ENCODE results near the gene PLXNC1.

Gene PLXNC1

DNA sequence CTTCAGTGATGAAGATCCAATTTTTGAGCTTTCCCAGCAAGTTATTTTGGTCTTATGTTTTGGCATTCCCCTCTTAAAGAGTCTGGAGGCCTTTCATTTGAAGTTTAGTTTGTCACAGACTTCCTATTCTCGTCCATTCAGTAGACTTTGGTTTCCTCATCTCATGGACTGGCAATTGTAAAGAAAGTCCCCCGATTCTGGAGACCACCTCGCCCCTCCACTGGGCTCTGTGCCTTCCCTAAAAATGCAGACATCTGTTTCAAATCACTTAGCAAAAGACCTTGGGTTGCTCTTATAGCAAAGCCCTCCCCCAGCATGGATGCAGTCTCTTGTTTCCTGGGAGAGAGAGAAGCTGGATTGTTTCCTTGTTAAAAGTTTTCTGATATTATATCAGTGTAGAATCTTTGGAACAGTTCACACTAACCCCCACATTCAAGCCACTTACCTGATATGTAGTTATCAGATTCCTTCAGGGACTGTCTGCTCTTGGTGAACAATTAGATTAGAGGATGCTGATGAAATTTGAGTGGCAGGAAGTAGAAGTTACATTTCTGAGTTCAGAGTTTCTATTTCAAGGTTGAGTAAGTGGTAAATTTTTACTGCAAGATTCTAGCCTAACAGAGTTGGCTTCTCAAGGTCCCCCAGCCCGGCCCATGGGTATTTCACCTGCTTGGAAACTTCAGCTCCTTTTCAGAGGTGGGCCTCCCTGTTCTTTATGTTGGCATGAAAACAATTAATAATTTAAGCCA lies 56.3 kb downstream of the PLXNC1 start:
- no peak for DNase-seq (ENCODE audit: low spot score)

DNA sequence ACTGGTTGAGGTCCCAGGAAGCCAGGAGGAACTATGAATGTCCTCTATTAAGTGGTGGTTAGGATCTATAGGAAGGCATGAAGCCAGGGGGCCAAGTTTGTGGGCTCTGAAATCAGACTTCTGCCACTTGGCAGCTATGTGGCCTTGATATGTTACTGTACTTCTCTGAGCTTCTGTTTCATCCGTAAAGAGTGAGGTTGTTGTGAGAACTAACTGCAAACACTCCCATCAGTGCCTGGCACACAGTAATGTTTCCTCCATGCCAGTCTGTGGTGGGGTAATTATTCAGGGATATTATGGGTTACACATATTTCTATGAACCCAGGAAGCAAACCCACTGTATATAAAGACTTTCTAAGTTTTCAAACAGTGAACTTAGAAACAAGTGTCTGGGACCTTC lies 57.4 kb downstream of the PLXNC1 start:
- no peak for DNase-seq (ENCODE audit: low spot score)

DNA sequence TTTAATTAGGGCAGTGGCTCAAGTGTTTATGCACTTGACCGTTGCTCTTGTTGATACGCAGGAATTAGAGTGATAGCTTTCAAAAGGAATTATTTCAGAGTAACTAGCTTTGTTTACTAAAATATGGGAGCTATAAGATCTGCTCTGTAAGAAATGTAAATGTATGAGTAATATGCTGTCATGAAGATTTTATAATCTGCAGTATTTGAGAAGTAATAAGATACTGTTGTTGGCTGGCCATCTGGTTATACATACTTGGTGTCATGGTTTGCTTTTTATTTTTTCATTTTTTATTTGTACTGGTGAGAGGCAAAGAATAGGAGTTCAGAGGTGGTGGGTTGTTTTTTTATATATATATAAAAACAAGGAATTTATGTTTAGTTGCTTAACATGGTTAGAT lies 58.5 kb downstream of the PLXNC1 start:
- no peak for DNase-seq (ENCODE audit: low spot score)

DNA sequence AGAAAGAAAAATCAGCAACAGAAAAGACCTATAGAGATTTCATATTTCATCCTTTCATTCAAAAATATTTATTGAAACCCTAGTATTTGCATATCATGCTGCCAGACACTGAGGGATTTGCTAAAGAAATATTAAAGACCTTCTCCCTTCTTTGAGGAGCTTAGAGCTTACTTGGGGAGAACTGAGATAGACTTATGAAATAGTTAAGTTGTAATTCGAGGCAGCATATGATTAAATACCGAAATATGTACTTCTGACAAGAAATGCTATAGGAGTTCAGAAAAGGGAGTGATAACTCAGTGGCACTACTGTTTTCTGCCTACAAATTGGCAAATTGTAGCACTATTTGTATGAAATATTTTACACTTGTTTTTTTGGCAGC lies 59.1 kb downstream of the PLXNC1 start:
- no peak for DNase-seq (ENCODE audit: low spot score)

DNA sequence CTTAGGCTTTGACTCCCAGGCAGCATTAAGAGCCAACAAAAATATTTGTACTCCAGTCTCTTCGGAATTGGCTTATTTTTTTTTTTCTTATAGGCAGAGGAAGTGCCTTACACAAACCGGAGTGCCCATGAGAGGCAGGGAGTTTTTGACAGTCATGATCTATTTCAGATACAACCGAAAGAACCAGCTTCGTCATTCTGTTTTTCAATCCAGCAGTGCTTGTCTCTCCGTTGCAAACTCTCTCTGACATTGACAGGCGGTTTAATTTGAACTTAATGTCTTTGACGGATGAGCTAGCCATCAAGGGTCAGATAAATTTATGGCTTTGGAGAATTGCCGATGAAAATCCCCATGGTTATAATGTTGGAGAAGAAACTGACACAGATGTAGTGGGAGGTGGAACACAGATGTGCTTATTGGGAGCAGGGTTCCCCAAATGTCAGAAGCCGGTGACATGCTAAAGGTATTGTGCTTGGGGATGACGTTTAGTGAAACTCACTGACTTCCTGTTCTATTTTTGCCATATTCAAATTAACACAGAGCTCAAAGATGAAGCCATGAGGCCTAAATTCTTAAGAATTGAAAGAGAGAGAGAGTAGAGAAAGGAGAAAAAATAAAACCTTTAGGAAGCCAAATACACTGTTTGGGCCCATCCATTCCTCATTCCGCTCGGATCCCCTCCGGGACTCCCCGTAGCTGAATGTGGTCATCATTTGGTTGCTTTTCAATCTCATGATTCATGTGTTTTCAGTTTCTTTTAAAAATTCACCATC lies 59.7 kb downstream of the PLXNC1 start:
- DNase-seq (ENCODE audit: low spot score), result no peak

DNA sequence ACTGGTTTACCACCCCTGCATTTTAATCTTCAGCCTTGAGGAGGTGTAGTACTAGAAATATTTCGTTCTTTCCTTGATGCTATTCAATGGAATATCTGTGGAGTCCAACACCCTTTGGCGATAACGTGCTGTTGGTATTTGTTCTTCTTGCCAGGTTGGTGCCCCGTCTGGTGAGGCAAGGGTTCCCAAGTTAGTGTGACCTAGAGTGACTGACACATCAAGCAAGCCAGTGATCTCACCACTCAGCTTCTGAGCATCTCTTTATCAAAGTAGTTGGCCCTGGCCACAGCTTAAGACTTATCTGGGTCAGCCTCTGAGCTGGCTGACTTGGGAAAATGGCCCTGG lies 60.2 kb downstream of the PLXNC1 start:
- no peak for DNase-seq (ENCODE audit: low spot score)

DNA sequence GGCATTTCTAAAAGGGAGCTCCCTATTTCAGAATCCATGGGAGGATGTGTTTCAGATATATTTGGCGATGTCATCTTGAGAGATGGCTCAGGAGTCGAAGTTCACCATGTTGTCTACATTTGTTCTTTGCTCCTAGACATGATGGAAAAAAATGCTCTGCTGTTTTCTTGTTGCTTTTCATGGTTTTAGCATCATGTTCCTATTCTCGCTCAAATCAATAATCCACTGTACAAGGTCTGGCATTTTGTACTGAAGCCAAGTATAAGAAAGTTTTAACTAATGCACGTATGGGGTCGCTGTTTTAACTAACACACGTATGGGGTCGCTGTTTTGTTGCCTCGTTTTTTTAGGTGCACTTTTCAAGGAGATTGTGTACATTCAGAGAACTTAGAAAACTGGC lies 60.9 kb downstream of the PLXNC1 start:
- no peak for DNase-seq (ENCODE audit: low spot score)

DNA sequence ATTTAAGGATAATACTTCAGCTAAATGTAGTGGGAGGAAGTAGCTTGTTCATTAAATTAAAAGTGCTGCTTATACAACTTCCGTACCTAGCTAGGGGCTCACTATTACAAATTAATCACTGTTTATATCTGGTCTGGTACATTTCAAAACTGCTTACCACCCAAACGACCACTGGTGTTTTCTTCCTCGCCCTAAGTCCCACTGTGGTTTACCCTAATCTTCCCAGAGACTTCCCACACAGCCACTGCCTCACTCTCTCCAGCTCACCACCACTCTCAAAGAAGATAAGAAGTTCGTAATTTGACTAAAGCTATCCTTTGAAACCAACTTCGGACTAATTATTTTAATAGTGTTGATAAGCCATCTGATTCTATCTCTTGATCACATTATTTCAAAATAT lies 62.6 kb downstream of the PLXNC1 start:
- DNase-seq (ENCODE audit: low spot score), result no peak

DNA sequence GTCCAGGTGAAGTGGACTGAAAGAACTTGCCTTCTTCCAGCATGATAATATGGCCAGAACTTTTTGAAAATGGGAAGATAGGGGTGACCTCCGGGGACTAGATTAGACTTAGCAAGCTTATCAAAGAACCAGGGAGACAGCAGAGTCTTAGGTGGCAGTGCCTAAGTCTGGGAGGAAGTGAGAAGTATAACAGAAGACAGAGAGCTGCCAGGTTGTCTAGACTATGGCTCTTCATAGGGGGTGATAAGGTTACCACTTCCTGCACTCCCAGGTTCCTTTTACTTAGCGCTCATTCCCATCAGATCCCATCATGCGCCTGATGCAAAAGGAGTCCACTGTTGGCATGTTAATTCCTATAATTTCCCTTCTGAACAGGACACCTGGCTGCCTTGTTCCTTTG lies 69.9 kb downstream of the PLXNC1 start:
- DNase-seq (ENCODE audit: low spot score), result no peak

DNA sequence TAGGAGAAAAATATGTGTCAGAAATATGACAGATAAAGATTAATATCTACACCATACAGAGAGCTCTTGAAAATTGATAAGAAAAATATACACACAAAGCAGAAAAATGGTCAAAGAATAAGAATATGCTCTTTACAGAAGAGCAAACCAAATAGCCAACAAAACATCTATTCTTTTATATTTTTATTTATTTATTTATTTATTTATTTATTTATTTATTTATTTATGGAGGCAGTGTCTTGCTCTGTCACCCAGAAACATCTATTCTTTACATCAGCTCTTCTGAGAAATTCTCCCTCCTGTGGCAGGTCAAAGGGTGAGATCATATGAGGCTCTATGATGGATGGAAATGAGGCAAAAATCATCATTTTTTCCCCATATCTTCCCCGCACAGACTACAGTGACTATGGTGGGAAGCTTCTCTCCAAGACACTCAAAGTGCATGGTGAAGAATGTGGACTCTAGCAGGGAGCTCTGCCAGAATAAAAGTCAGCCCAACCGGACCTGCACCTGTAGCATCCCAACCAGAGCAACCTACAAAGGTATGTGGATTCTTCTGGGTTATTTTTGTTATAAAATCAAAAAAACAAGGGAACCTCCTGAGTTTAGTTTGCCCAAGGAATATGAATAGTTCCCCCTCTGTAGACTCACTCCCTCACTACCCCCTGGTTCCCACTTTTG lies 71.4 kb downstream of the PLXNC1 start:
- no peak for DNase-seq (ENCODE audit: low spot score)

DNA sequence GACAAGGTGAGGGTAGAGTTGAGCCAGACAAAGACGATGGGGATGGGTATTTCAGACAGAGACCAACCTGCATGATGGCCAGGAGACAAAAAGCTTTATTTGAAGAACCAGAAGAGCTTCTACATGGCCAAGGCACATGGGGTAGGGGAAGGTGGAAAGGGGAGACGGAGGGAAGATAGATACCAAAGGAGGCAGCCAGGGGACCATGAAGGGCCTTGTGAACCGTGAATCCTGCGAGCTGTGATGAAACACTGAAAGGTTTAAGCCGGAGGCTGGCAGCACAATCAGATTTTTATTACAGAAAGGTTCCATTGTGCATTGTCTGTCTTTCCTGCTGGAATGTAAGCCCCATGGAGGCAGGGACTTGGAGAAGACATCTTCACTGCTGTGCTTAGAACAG lies 72.4 kb downstream of the PLXNC1 start:
- no peak for DNase-seq (ENCODE audit: low spot score)

DNA sequence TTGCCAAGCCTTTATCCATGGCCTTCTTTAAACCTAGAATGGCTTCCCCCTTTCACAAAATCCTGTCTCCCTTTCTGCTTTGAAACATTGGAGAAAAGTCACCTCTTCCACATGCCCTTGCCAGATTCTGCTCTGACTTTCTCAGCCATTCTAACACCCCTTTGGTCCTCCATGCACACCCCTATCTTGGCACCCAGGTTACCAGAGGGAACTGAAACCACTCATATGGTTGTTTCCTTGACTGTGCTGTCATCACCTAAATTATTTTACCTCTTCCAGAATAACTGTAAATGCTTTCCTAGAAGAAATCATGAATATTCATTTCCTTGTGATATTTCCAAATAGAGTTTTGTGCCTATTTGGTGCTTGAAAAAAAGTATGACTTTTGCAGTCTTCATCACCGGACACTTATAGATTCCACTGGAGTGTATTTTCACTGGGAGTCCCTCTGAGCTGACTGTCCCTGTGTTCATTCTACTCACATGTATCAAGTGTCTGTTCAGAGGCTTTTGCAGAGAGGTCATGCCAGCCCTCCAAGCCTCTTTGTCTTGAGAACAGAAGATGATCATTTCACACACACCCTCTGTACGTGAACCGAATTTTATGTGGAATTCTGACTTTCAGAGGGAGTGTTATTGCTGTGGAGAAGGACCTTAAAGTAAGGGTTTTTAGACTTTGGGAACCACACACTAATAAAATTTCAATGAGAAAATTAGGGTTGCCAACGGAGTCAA lies 74.1 kb downstream of the PLXNC1 start:
- DNase-seq (ENCODE audit: low spot score), result no peak

DNA sequence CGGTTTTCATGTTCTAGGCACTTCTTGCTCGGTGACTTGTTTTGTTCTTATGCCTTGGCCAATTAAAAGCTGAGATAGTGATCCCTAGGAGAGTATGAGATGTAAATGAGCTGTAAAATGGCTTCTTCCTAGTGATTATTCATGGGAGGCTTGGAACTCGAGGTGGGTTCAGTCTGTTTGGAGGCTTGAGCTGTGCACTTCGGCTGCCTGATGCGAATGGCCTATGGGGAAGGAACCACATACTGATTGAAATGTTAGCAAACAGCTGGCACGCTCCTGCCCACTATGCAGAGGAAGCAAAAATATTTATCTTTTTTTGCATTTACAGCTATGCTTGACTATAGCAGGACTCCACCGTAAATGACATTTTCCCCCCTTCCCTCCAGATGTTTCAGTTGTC lies 75.5 kb downstream of the PLXNC1 start:
- DNase-seq (ENCODE audit: low spot score), result no peak

DNA sequence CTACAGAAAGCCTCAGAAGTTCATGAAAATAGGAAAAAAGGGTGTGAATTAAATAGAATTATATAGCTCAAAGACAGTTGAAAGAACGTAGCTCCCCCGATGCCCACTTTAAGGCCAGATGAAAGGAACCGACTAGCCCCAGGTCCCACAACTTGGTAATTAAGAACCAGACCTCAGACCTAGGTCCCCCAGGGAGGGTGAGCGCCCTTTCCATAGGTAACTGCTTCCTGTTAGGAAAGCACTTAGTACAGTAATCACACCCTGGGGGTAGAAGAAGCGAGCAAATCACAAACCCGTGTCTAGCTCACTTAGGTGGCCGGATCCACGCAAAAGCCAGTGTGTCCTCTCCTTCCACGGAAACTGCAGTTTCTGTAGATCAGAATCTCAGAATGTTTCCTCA lies 77.1 kb downstream of the PLXNC1 start:
- DNase-seq (ENCODE audit: low spot score), result no peak

DNA sequence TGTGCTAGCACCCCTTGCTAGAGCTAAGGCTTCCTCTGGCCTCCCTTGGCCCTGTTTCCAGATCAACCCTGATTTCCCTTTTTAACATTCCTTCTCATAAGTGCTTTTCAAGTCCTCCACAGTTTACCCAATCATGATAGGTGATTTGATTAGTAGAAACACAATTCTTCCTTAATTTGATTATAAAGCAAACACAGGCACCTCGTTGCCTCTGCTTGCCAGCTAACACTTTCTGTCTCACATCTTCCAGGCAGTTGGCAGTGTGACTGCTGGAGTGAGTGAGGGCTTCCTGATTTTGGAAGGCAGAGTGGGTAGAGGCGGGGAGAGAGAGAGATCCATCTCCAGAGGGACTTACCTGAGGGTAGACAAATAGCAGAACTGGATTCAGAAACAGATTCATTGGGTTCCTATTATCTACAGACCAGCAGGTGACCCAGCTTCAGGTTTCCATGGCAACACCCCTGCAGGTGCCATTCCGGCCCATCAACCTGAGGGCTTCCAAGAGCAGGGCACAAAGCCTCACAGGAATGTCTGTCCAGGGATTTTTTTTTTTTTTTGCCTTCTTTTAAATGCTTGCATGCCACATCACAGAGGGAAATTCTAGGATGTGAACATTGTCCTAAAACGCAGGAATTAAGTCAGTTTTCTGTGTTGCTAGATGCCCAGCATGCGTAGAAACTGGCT lies 77.7 kb downstream of the PLXNC1 start:
- no peak for DNase-seq (ENCODE audit: low spot score)

DNA sequence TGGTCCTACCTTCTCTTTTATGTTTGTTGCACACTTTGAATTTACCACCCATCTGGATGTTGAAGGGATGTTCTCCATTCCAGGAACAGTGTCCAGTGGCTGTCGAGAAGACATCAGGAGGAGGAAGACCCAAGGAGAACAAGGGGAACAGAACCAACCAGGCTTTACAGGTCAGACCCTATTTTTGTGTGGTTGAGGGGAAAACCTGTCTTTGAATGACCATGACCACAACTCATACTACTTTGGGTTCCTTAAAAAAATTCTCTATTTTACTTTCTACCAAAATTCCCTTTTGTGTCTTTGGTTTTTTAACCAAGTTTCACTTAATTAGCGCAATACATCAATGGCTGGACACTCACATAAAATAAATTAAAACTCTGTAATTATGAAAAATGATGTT lies 78.7 kb downstream of the PLXNC1 start:
- no peak for DNase-seq (ENCODE audit: low spot score)

DNA sequence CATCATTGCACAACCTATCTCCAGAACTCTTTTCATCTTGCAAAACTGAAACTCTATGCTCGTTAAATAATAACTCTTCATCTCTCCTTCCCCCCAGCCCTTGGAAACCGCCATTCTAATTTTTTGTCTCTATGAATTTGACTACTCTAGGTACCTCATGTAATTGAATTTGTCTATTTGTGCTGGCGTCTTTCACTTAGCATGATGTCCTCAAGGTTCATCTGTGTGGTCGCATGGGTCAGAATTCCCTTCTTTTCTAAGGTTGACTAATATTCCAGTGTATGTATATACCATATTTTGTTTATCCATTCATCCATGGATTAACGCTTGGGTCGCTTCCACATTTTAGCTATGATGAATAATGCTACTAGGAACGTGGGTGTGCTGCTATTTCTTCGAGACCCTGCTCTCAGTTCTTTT lies 80.1 kb downstream of the PLXNC1 start:
- no peak for DNase-seq (ENCODE audit: low spot score)

DNA sequence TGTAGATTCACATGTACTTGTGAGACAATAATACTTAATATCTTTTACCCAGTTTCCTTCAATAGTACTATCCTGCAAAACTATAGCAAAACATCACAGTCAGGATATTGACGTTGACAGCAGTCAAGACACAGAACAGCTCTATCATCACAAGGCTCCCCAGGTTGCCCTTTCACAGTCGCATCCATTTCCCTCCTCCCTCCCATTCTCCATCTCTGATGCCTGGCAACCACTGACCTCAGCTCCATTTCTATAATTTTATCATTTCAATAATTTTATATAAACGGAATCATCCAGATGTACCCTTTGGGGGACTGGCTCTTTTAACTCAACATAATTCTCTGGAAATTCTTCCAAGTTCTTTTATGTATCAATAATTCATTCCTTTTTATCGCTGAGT lies 81.5 kb downstream of the PLXNC1 start:
- no peak for DNase-seq (ENCODE audit: low spot score)

DNA sequence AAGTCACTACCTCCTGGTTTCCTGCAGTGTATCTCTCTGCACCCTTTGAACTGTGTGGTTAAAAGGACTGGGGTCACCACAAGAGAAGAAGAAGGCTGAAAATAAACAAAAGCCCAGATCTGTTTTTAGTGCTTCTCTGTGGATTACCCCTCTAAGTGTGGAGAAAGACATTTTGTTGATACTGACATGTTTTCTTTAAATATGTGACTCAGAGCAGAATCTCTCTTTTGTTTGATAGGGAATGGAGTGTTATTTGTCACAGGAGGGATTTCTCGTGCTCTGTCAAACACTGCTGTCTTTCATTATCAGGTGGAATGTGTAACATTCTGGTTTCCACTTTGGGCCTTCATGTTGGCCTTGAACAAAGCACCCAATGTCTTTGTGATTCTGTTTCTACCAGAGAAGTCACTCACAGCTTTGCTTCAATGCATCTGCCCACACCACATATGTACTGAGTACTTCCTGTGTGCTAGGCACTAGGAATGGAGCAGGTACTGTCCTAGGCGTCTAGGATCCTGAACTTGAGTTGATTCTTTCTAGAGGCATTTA lies 82.1 kb downstream of the PLXNC1 start:
- DNase-seq (ENCODE audit: low spot score), result no peak

DNA sequence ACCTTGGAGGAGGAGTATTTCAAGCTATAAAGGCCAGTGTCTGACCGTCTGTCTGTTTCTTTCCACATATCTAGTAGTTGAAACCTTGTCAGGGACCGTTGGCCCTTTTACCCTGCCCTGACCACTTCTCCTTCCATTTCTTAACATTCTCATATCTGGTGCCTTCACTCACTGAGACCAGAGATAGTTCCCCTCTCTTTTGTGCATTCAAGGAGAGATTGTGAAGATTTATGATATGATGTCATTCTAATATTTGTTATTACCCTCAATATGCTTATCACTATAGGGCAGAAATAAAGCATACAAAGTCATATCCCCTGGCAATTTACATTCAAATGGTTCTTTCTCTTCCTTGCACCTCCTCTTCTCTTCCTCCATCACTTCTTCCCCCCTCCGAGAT lies 83.3 kb downstream of the PLXNC1 start:
- DNase-seq (ENCODE audit: low spot score), result no peak

DNA sequence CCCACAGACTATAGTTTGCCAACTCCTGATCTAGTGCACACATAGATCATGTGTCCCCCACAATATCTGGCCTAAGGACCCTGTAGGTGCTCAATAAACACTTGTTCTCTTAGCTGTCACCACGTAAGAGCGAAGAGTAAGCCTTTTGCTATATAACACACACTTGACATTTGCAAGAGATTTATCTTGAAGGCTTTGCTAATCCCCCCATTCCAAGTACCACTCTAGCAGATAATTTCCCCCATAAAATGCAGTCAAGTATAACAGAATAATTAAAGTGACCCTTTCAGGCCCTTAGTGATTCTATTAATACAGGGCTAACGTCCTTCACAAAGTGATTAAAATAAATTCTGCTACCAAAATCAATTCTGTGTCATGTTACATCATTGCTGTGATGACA lies 87.5 kb downstream of the PLXNC1 start:
- no peak for DNase-seq (ENCODE audit: low spot score)
